Lung (tissue), 12 donors: ENCODE results near the gene NPBWR2. TPM values are rescaled to one million over a fixed set of nuclear protein-coding genes. Genes with fewer than 3 reads are reported as not detected.

Experiments
- ATAC-seq: fragments of 200-7000 bp; cut with Tn5 transposase; one replicate; pipeline ENCODE4 v1.9.1; 2020; ENCODE audit warnings: moderate number of reproducible peaks; ENCODE audit not compliant: insufficient read depth, low FRiP score
- DNase-seq, 3 donors: peaks; one replicate each; pipeline ENCODE4 v3.0.0-alpha.2; 2013 to 2017
- H3K27ac ChIP-seq, 2 donors: one replicate each; pipeline ENCODE4 v1.5.1; 2013; ENCODE audit warnings: mild to moderate bottlenecking in 2 of 2, moderate library complexity in 2 of 2, control low read depth in 1 of 2, inconsistent platforms in 1 of 2, low read depth in 1 of 2, low read length in 1 of 2
- H3K27me3 ChIP-seq, 3 donors: one replicate each; pipeline ENCODE4 v1.5.1; 2013; ENCODE audit warnings: low read length in 2 of 3; ENCODE audit not compliant: control insufficient read depth in 3 of 3, insufficient read depth in 3 of 3
- H3K36me3 ChIP-seq, 4 donors: one replicate each; pipeline ENCODE4 v1.5.1; 2013; ENCODE audit warnings: low read length in 4 of 4, mild to moderate bottlenecking in 1 of 4, moderate library complexity in 1 of 4; ENCODE audit not compliant: control insufficient read depth in 4 of 4, insufficient read depth in 4 of 4
- H3K4me1 ChIP-seq, 5 donors: one replicate each; pipeline ENCODE4 v1.5.1; 2013; ENCODE audit warnings: low read length in 5 of 5, mild to moderate bottlenecking in 2 of 5, moderate library complexity in 1 of 5; ENCODE audit not compliant: control insufficient read depth in 5 of 5, insufficient read depth in 5 of 5
- H3K4me3 ChIP-seq: one replicate; pipeline ENCODE4 v1.5.1; 2013; ENCODE audit warnings: mild to moderate bottlenecking, control low read depth, moderate library complexity
- H3K9ac ChIP-seq, 2 donors: one replicate each; pipeline ENCODE4 v1.5.1; 2013; ENCODE audit warnings: low read length in 2 of 2, control low read depth in 1 of 2; ENCODE audit not compliant: insufficient read depth in 1 of 2
- H3K9me3 ChIP-seq, 4 donors: one replicate each; pipeline ENCODE4 v1.5.1; 2013; ENCODE audit warnings: low read length in 3 of 4, mild to moderate bottlenecking in 1 of 4, moderate library complexity in 1 of 4; ENCODE audit not compliant: control insufficient read depth in 4 of 4, insufficient read depth in 3 of 4
- CTCF ChIP-seq: IDR thresholded peaks from 2 replicates; pipeline ENCODE4 v1.5.1; 2012; ENCODE audit warnings: mild to moderate bottlenecking; ENCODE audit errors: control extremely low read depth, extremely low read depth
- WGBS, 2 donors: extraction: QIAGEN DNeasy Blood & Tissue Kit; methylation state at CpG; one replicate each; pipeline ENCODE4 v1.1.7; 2013; 5-methylcytosine and 5-hydroxymethylcytosine counted together
- polyA plus RNA-seq, 2 donors: library from polyadenylated mRNA; stranded (reverse); fragments of 200-250 nt; gene quantifications; one replicate each; pipeline ENCODE4 v1.2.1, GENCODE V29; 2013
- total RNA-seq, 2 donors: library from RNA; depleted of rRNA in 1 of 2; stranded (reverse); fragments of >200 nt in 1 of 2; gene quantifications; one replicate each; pipeline ENCODE4 v1.2.1, GENCODE V29; 2014 to 2021
- donor health status: control.
- donor health status: control.
- donor health status: Bipolar disorder and iron deficiency.
- donor health status: healthy.
- donor health status: DM: yes; HTN: yes; CAD: no.

Gene NPBWR2
- total and polyA plus RNA-seq, 4 donors: not detected

GRCh38 chr20:64056889-64057627 is 50.3 kb downstream of the NPBWR2 start:
- Histone ChIP-seq H3K4me1 (peaks cover 0 to 53% (median 17%) of the 10 kb centered on the region in 5 donors), H3K9me3 (no peaks in the 10 kb centered on the region), H3K9ac (no peak overlapping the region), H3K36me3 (no peaks in the 10 kb centered on the region), H3K4me3 (no peak overlapping the region), H3K27ac (peak overlapping the region; percentile 52 to 78), H3K27me3 (no peaks in the 10 kb centered on the region)
- WGBS, 2 donors: 48 to 57% methylated on average over 37 to 39 of the region's 39 CpGs
- no peak for TF ChIP-seq CTCF
- DNase-seq (peak in 1 of 3 donors; percentile 44), ATAC-seq (no peak)

- WGBS, 2 donors: 40 to 46% methylated on average over 6 to 7 of the region's 7 CpGs
- DNase-seq (peak in 1 of 3 donors; percentile 59), ATAC-seq (no peak)
- H3K36me3 ChIP-seq: no peaks in the 10 kb centered on the region
- no peak for TF ChIP-seq CTCF
- no peaks in the 10 kb centered on the region for H3K27me3 ChIP-seq
- H3K4me3 ChIP-seq: no peak overlapping the region
- peaks cover 0 to 57% (median 17%) of the 10 kb centered on the region in 5 donors for H3K4me1 ChIP-seq
- H3K9me3 ChIP-seq: no peaks in the 10 kb centered on the region
- H3K27ac ChIP-seq: peak overlapping the region; percentile 52 to 78
- H3K9ac ChIP-seq: no peak overlapping the region
Observed at GRCh38 chr20:64056639-64056888, 50.8 kb downstream of the NPBWR2 start.

GRCh38 chr20:64055893-64056638 is 51.3 kb downstream of the NPBWR2 start:
- Histone ChIP-seq H3K27ac (peak overlapping the region; percentile 66 to 78), H3K36me3 (no peaks in the 10 kb centered on the region), H3K9me3 (no peaks in the 10 kb centered on the region), H3K9ac (no peak overlapping the region), H3K4me3 (no peak overlapping the region), H3K4me1 (peaks cover 0 to 62% (median 17%) of the 10 kb centered on the region in 5 donors), H3K27me3 (peaks cover 0 to 2% (median 0%) of the 10 kb centered on the region in 3 donors)
- TF ChIP-seq CTCF: no peak
- 35 to 38% methylated on average over 21 to 22 of the region's 22 CpGs for WGBS, 2 donors
- DNase-seq: peak; percentile 76 to 87 (median 83)
- no peak for ATAC-seq
